Measurements from ENCODE around the gene DYRK1B.

Gene DYRK1B

DNA sequence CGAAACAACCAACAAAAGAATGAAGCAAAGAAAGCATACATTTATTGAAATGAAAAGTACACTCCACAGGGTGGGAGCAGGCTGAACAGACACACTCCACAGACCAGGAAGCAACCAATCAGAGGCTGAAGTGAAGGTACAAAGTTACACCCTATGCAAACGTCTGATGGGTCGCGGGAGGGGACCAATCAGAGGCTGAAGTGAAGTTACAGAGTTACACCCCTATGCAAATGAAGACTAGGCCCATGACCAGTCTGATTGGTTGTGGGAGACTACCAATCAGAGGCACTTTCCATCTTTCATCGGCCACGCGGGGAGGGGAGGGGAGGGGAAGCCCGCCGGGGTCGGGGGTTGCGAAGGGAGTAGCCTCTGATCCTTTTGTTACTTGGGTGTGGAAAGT lies 24.6 kb upstream of the DYRK1B start:
- Histone ChIP-seq H3K36me3 (no peaks in the 10 kb centered on the region), H3K4me1 (no peaks in the 10 kb centered on the region), H3K4me3 (no peak overlapping the region), H3K27me3 (no peaks in the 10 kb centered on the region), H3K9me3 (peaks cover 0 to 4% (median 0%) of the 10 kb centered on the region in 3 donors), H3K27ac (no peak overlapping the region)
- TF ChIP-seq, protein P1, sequence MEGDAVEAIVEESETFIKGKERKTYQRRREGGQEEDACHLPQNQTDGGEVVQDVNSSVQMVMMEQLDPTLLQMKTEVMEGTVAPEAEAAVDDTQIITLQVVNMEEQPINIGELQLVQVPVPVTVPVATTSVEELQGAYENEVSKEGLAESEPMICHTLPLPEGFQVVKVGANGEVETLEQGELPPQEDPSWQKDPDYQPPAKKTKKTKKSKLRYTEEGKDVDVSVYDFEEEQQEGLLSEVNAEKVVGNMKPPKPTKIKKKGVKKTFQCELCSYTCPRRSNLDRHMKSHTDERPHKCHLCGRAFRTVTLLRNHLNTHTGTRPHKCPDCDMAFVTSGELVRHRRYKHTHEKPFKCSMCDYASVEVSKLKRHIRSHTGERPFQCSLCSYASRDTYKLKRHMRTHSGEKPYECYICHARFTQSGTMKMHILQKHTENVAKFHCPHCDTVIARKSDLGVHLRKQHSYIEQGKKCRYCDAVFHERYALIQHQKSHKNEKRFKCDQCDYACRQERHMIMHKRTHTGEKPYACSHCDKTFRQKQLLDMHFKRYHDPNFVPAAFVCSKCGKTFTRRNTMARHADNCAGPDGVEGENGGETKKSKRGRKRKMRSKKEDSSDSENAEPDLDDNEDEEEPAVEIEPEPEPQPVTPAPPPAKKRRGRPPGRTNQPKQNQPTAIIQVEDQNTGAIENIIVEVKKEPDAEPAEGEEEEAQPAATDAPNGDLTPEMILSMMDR (IDR thresholded peaks at IDR 0.05): no peak
- no peak for DNase-seq
- intact Hi-C loops (cut with DNase I; ENCODE audit: low total_unique reads): no loop called here

DNA sequence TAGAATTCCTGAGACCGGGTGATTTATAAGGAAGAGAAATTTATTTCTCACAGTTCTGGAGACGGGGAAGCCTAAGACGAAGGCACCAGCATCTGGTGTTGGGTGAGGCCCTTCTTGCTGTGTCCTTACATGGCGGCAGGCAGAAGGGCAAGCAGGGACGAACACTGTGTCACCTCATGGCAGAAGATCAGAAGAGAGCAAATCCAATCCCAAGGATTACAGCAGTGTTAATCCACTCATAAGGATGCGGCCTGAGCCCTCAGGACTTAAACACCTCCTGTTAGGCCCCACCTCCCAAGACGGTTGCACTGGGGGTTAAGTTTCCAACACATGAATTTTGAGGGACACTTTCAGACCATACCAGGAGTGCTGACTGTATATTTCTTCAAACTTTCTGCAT lies 18.9 kb upstream of the DYRK1B start:
- no peaks in the 10 kb centered on the region for H3K36me3 ChIP-seq
- H3K4me3 ChIP-seq: no peak overlapping the region
- no peak for DNase-seq
- no peaks in the 10 kb centered on the region for H3K27me3 ChIP-seq
- TF ChIP-seq, protein P1 (IDR thresholded peaks at IDR 0.05): no peak
- intact Hi-C loops (cut with DNase I; ENCODE audit: low total_unique reads): no loop called here
- H3K4me1 ChIP-seq: peaks cover 0 to 6% (median 0%) of the 10 kb centered on the region in 4 donors
- H3K27ac ChIP-seq: no peak overlapping the region
- no peaks in the 10 kb centered on the region for H3K9me3 ChIP-seq

DNA sequence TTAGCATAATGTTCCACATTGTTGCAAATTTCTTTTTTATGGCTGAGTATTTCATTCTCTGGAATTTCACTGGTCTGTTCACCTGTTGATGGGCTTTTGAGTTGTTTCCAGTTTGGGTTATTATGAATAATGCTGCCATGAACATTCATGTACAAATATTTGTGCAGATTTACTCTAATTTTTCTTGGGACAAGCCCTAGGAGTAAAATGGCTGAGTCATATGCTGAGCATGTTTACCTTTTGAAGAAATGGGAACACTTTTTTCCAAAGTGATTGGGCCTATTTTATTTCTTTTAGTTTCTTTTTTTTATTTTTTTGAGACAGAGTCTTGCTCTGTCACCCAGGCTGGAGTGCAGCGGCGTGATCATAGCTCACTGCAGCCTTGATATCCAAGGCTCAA lies 16.9 kb upstream of the DYRK1B start:
- H3K4me1 ChIP-seq: peaks cover 0 to 14% (median 3%) of the 10 kb centered on the region in 4 donors
- no peak for DNase-seq
- no peaks in the 10 kb centered on the region for H3K9me3 ChIP-seq
- TF ChIP-seq, protein P1 (IDR thresholded peaks at IDR 0.05): no peak
- intact Hi-C loops (cut with DNase I; ENCODE audit: low total_unique reads): no loop called here
- peak overlapping the region in 1 of 2 donors; percentile 34 for H3K27ac ChIP-seq
- no peak overlapping the region for H3K4me3 ChIP-seq
- H3K36me3 ChIP-seq: no peaks in the 10 kb centered on the region
- H3K27me3 ChIP-seq: no peaks in the 10 kb centered on the region

DNA sequence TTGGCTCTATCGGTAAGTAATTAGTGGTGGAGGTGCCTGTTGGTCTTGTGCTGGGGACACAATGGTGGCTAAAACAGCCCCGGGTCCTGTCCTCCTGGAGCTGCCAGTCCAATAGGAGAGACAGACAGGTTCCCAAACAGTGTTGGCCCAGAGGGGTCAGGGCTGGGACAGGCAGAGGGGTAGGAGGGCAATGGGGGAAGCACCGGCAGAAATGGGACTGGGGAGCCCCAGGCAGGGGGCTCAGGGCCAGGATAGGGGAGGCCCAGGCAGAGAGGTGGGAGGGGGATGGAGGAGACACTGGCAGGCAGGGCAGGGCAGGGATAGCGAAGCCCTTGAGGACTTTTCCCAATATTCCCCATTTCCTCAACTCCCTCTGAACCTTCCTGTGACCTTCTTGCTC lies 14.4 kb upstream of the DYRK1B start:
- intact Hi-C loops (cut with DNase I; ENCODE audit: low total_unique reads): loop anchor here (5.0 kb wide), 1 partner anchor 124 kb away; the partner anchor contains the start of gene PSMC4
- no peaks in the 10 kb centered on the region for H3K9me3 ChIP-seq
- H3K4me1 ChIP-seq: peaks cover 0 to 38% (median 21%) of the 10 kb centered on the region in 4 donors
- H3K27me3 ChIP-seq: no peaks in the 10 kb centered on the region
- TF ChIP-seq, protein P1 (IDR thresholded peaks at IDR 0.05): no peak
- H3K36me3 ChIP-seq: no peaks in the 10 kb centered on the region
- DNase-seq: no peak
- H3K4me3 ChIP-seq: no peak overlapping the region
- H3K27ac ChIP-seq: no peak overlapping the region

DNA sequence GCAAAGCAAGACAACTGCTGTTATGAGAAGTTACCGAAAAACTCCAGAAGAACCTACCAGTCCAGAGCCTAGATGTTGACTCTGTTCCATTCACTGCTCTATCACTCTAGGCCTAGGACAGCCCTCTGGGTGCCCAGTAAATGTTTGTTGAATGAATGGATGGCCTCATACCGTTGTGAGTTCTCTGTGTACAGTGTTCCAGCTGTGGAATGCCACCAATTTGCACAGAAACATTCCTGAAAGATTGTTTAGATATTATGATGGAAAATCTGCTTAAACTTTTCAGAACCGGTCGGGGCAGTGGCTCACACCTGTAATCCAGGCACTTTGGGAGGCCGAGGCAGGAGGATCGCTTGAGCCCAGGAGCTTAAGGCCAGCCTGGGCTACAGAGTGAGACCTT lies 13.6 kb upstream of the DYRK1B start:
- no peak for DNase-seq
- intact Hi-C loops (cut with DNase I; ENCODE audit: low total_unique reads): loop anchor here (5.0 kb wide), 1 partner anchor 125 kb away; the partner anchor contains the start of gene PSMC4
- TF ChIP-seq, protein P1 (IDR thresholded peaks at IDR 0.05): no peak
- no peaks in the 10 kb centered on the region for H3K27me3 ChIP-seq
- H3K9me3 ChIP-seq: no peaks in the 10 kb centered on the region
- H3K4me3 ChIP-seq: no peak overlapping the region
- no peak overlapping the region for H3K27ac ChIP-seq
- peaks cover 0 to 47% (median 26%) of the 10 kb centered on the region in 4 donors for H3K4me1 ChIP-seq
- H3K36me3 ChIP-seq: no peaks in the 10 kb centered on the region
